ENCODE measurements around the gene UMPS.

DNA sequence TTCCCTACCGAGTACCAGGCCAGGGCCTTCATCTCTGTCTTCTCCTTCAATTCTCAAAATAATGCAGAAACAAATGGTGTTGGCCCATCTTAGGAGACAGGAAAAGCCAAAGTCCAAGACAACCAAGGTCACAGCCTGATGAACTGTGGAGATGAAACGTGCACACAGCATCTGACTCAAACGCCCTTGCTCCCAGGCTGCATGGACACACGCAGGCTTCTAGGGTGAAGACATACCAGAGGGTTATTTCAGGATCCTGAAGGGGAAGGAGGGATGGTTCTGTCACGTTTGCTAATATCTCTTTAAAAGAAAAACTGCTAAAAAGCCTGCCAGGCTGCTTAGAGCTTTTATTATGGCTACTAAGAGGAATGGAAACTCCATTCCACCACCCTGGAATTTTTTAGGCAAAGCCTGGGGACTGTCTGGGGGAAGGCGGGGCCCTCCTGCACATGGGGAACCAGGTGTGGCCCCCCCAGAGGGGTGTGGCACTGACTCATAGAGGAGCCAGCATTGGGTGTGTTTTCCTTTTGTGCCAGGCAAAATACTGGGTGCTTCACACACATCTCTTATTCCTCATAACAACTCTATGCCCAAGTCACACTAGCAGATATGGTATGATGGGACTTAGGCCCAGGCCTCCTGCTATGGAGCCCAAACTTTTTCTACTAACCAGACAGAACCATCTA is 62.9 kb downstream of the UMPS start:
- no peak for TF ChIP-seq CTCF (IDR thresholded peaks at IDR 0.05)
- TF ChIP-seq JUN (IDR thresholded peaks at IDR 0.05), result no peak
